ENCODE data around the gene ABCF2. TPM values are rescaled to one million over a fixed set of nuclear protein-coding genes. Genes with fewer than 3 reads are reported as not detected.

The ABCF2 gene
- total RNA-seq, 2 donors from 2014 or later, result 11.9 to 13.5 TPM

- 0 to 36% methylated on average over 1 to 2 of the region's 2 CpGs for WGBS, 2 donors
- no peak overlapping the region for H3K27ac ChIP-seq
- H3K36me3 ChIP-seq (replicated peaks in 1 of 2; ENCODE audit: insufficient read depth in 1 of 2, low read depth in 2 of 2), result peaks cover 0 to 7% of the 10 kb centered on the region in 2 donors
- H3K4me3 ChIP-seq, result no peak overlapping the region
- DNase-seq (no peak), ATAC-seq (no peak)
- intact Hi-C loops (cut with DNase I), result loop anchor here (5.0 kb wide), 1 partner anchor 64 kb away; no protein-coding TSS in a partner anchor
- no peaks in the 10 kb centered on the region for H3K9me3 ChIP-seq
- no peaks in the 10 kb centered on the region for H3K27me3 ChIP-seq
- TF ChIP-seq CTCF (IDR thresholded peaks at IDR 0.05) (no peak), POLR2A (IDR thresholded peaks at IDR 0.05) (no peak)
- H3K4me1 ChIP-seq, result peaks cover 49% of the 10 kb centered on the region
These were observed 16.0 kb upstream of the ABCF2 start for GRCh38 chr7:151243045-151243349.

GRCh38 chr7:151242159-151243044, 15.4 kb upstream of the ABCF2 start:
- H3K27ac ChIP-seq, result no peak overlapping the region
- no peak overlapping the region for H3K4me3 ChIP-seq
- no peaks in the 10 kb centered on the region for H3K27me3 ChIP-seq
- TF ChIP-seq POLR2A (IDR thresholded peaks at IDR 0.05), result no peak
- no peak for TF ChIP-seq CTCF (IDR thresholded peaks at IDR 0.05)
- 56 to 57% methylated on average over 19 of the region's 20 CpGs for WGBS, 2 donors
- peaks cover 43% of the 10 kb centered on the region for H3K4me1 ChIP-seq
- DNase-seq (no peak), ATAC-seq (no peak)
- H3K9me3 ChIP-seq, result no peaks in the 10 kb centered on the region
- intact Hi-C loops (cut with DNase I), result loop anchor here (5.0 kb wide), 1 partner anchor 65 kb away; no protein-coding TSS in a partner anchor
- H3K36me3 ChIP-seq (replicated peaks in 1 of 2; ENCODE audit: insufficient read depth in 1 of 2, low read depth in 2 of 2), result peaks cover 0 to 10% of the 10 kb centered on the region in 2 donors

- intact Hi-C loops (cut with DNase I), result loop anchor here (5.0 kb wide), 1 partner anchor 66 kb away; no protein-coding TSS in a partner anchor
- TF ChIP-seq POLR2A (IDR thresholded peaks at IDR 0.05), result no peak
- TF ChIP-seq CTCF (IDR thresholded peaks at IDR 0.05), result no peak
- peaks cover 36% of the 10 kb centered on the region for H3K4me1 ChIP-seq
- no peak overlapping the region for H3K27ac ChIP-seq
- 89 to 91% methylated on average over 5 to 9 of the region's 9 CpGs for WGBS, 2 donors
- DNase-seq (no peak), ATAC-seq (no peak)
- H3K36me3 ChIP-seq (replicated peaks in 1 of 2; ENCODE audit: insufficient read depth in 1 of 2, low read depth in 2 of 2), result peaks cover 0 to 12% of the 10 kb centered on the region in 2 donors
- no peak overlapping the region for H3K4me3 ChIP-seq
- no peaks in the 10 kb centered on the region for H3K27me3 ChIP-seq
- H3K9me3 ChIP-seq, result no peaks in the 10 kb centered on the region
These were observed 14.7 kb upstream of the ABCF2 start for GRCh38 chr7:151241755-151242096.

- ATAC-seq, result no peak
- WGBS, 2 donors, result 78 to 87% methylated on average over 5 to 7 of the region's 7 CpGs
- Histone ChIP-seq H3K4me3 (no peak overlapping the region), H3K27me3 (no peaks in the 10 kb centered on the region), H3K4me1 (peaks cover 30% of the 10 kb centered on the region), H3K9me3 (no peaks in the 10 kb centered on the region), H3K36me3 (replicated peaks in 1 of 2; ENCODE audit: insufficient read depth in 1 of 2, low read depth in 2 of 2) (peaks cover 0 to 16% of the 10 kb centered on the region in 2 donors), H3K27ac (no peak overlapping the region)
- TF ChIP-seq POLR2A (IDR thresholded peaks at IDR 0.05) (no peak), CTCF (IDR thresholded peaks at IDR 0.05) (no peak)
- no peak for DNase-seq
- intact Hi-C loops (cut with DNase I), result loop anchor here (5.0 kb wide), 1 partner anchor 66 kb away; no protein-coding TSS in a partner anchor
These were observed 14.1 kb upstream of the ABCF2 start for GRCh38 chr7:151240942-151241754.
